Peyer's patch (tissue), 4 donors: Measurements from ENCODE around the gene ZNF74.

ENCODE experiments used
- CTCF ChIP-seq, 6 experiments: fragments of 450-650 bp in 4 of 6; fragments of 200-600 bp in 2 of 6; sonication (generic) in 1 of 6; IDR thresholded peaks; one replicate each; pipeline ENCODE4 v1.5.1; 2017 to 2019; ENCODE audit warnings: antibody characterized with exemption in 6 of 6, mild to moderate bottlenecking in 3 of 6, moderate library complexity in 1 of 6
- POLR2A ChIP-seq, 2 donors: fragments of 450-650 bp; IDR thresholded peaks; one replicate each; pipeline ENCODE4 v1.5.1; 2017; ENCODE audit warnings: antibody characterized with exemption in 2 of 2, mild to moderate bottlenecking in 2 of 2, moderate library complexity in 2 of 2

GRCh38 chr22:20388200-20388599, 5.8 kb upstream of the ZNF74 start:
- TF ChIP-seq CTCF (IDR thresholded peaks at IDR 0.05) (no peak), POLR2A (IDR thresholded peaks at IDR 0.05) (no peak)
